ENCODE data around the gene MAD2L1BP.

Gene MAD2L1BP

DNA sequence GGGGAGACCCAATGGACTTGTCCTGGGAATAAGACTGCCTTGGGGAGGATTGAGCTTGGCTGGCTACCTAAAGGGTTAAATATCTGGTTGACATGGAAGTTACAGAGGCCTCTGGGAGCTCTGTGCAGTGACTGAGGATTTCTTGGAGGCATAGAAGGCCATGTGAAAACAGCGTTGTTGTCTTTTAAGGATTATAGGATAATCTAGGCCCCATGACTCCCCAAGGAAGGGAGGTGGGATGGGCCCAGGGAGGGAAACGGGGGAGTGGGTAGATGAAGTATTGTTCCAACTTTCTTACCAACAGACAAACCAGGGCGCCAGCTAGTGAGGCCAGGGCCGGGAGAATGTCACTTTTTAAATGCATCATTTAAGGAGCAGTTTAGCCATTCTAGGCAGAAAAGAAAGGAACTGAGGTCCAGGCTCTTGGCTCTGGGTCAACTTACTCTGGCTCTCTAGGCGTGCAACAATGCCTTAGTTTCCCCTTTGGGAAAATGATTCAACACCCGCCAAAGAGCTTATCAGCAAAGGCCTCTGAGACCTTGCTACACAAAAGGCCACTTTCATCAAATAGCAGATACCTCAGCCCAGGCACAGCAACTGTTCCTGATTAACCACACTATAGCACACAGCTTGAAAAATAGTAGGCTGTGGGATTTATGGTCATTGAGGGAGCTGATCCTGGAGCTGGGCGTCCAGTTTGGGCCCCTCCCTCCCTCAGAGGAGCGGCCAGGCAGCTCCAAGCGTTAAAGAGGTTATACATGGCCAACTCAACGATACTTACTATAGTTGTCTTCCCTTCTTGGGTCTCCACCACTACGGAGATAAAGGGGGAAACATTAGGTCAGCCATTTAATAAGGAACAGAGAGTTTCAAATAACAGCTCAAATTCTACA, 44.9 kb downstream of the MAD2L1BP start:
- no peak for DNase-seq (ENCODE audit: extremely low read depth in 1 of 2, low read depth in 1 of 2)

DNA sequence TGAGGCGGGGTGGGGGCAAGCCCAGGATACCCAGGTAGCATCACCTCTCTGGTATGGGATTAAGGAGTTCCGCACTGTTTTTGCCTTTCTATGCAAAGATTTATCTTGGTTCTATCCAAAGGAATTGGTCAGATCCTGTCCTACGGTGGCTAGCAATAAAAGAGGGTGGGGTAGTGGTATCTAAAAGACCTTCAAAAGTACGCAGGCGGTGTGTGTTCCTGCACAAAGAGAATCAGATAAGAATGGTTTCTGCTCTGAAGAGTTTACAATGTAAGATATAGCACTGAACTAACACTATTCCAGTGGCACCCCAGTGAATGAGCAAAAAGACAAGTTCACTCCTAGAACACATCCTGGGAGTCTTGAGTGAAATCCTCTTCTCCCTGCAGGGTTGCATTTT, 45.7 kb downstream of the MAD2L1BP start:
- DNase-seq (ENCODE audit: extremely low read depth in 1 of 2, low read depth in 1 of 2), result no peak

DNA sequence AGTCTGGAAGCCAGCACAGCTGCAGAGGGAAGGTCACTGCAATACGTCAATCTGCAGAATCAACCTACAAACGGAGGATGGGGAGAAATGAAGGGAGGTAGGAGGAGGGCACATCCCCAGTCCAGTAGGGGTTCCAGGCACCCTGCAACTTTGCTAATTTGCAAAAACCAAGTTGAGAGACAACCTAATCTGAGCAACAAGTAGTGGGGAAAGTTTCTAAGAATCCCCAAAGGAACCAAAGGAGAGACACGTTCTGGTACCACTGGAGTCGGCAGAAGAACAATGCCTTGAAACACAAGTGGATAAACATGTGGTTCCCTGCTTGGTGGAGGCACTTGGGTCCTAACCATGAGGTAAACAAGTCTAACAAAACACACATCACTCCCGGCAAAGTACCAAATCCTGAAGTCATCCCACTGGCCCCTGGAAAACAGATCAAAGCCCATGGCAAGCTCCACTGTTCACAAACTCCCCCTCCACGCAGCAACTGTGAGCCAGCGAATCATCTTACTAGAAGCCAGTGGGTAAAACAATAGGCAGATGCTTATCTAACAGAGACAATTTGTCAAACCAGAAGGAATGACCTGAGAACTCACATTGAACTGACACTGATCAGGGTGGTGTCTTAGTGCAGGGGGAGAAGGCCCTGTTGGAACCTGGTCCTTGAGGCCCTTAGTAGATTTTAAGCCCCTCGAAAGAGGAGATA, 47.2 kb downstream of the MAD2L1BP start:
- no peak for DNase-seq (ENCODE audit: extremely low read depth in 1 of 2, low read depth in 1 of 2)

DNA sequence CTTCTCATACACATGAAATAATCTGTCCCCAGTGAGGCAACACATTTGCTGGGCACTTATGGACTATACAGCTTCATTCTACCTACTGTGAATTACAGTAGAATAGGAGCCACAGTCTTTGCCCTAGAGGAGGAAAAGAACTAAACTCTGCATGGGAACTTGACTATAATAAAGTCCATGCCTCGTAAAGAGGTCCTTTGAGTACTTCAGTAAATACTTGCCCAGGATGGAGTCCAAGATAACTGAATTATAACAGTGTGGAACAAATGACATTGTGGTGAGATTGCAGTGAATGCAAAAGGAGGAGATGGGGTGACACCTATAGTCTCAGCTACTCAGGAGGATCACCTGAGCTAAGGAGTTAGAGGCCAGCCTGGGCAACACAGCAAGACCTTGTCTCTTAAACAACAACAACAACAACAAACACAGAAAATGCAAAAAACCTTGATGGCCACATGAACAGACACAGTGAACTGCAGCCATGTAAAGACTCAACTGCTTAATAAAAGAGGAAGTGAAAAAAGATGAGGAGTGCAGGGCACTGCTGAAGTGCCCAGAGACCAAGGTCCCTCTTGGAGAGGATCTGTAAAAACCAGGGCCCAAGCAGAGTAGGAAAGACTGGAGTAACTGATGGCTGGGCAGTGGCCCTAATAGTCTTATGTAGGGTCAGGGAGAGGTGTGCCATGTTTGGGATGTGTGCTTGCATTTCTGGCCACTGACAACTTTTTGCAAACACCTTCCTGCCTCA, 48.2 kb downstream of the MAD2L1BP start:
- DNase-seq (ENCODE audit: extremely low read depth in 1 of 2, low read depth in 1 of 2), result no peak

DNA sequence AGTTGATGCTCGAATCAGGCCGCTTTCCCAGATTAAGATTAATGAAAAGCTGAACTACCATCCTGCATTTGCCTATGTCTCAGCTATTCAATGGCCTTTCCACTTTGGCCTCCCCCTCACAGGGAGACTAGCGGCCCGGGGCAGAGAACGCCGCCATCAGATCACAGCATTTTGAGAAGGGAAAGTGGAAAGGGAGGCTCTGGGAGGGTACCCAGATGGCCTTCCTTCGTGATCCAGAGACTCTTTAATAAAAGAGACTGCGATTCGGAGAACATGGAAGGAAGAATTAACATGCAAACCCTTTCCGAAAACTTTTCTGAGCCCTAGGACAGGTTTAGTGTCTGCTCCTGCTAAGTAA, 51.4 kb downstream of the MAD2L1BP start:
- DNase-seq (ENCODE audit: extremely low read depth in 1 of 2, low read depth in 1 of 2), result no peak

DNA sequence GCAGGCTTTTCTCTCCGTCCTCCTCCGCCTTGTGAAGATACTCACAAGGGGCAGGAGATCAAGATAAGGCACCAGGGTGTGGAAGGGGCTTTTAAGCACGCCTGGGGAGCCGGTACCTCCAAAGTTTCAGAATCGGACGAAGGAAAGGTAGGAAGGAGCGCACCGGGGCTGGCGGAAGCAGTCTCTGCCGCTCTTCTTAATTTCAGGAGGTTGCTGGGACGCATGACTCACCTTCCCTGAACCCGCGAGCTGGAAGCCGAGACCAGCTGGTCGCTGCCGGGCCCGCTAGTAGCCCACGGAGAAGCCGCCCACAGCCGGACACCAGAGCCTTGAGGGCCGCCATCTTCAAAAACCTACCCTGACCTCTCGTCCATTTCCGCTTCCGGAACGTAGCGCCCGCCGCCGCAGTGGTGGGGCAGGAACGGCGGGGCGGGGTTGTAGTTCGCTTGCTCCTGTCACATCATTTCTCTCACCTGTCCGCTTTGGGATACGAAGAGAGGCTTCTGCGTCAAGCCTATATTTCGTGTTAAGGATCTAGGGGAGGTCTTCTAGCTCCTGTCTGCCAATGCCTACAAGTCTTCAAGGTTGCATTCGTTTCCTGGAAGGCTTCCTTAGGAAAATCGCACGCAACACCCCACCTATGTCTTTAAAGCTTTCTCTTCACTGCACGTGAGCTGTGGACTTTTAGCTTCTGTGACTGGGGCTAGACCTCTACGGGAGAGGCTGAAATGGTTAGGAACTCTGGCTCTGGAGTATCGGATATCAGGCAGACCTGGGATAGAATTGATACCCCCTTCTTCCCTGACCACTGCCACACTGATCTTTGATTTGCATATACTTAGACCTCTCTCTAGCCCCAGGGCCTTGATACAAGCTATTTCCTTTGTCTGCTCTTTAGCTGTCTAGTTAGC, 52.1 kb downstream of the MAD2L1BP start, which contains the start of gene MRPS18A:
MRPS18A (minus strand) TSS at position 355 of the 911 bp plus-strand sequence; CDS start at position 343, 12 bp downstream.
- DNase-seq (ENCODE audit: extremely low read depth in 1 of 2, low read depth in 1 of 2), result peak; percentile 70 to 81

DNA sequence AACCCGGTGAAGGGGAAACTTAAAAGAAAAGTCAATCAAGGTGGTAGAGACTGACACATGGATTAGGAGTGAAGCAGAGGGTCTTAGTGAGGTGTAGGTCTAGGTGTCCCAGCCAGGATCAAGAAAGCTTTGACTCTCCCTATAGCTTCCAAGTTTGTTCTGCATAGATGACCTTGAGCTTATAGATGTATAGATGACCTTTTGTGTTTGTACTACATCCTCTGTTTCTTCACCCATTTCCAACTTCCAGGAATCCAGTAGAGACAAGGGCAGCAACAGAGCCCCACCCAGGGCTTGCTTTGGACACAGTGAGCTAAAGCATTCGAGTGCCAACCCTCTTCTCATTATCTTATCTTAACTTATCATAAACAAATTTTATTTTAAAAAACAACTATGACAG, 53.8 kb downstream of the MAD2L1BP start:
- no peak for DNase-seq (ENCODE audit: extremely low read depth in 1 of 2, low read depth in 1 of 2)

Measured in stimulated activated CD8-positive, alpha-beta memory T cell treated with anti-CD3 and anti-CD28 coated beads, Interleukin-7, amount 100 ng/mL, for 48 hours (primary cell).